ENCODE data around the gene PAK1.

GRCh38 chr11:77370217-77370616 is 103.7 kb downstream of the PAK1 start:
- TF ChIP-seq CTCF (IDR thresholded peaks at IDR 0.05) = no peak
- TF ChIP-seq POLR2A (IDR thresholded peaks at IDR 0.05) = no peak
- no peak for TF ChIP-seq EP300 (IDR thresholded peaks at IDR 0.05)
- TF ChIP-seq POLR2AphosphoS5 (IDR thresholded peaks at IDR 0.05) = no peak
